22Rv1 (cell line): Measurements from ENCODE around the gene SLC35E4.

Experiments used
- H3K27ac ChIP-seq: fragments of 450-650 bp; 2 replicates; pipeline ENCODE4 v1.5.1; 2017
- CTCF ChIP-seq: fragments of 450-650 bp; IDR thresholded peaks from 2 replicates; pipeline ENCODE4 v1.5.1; 2017; ENCODE audit warnings: mild to moderate bottlenecking
- ZFX ChIP-seq: fragments of 450-650 bp; IDR thresholded peaks from 2 replicates; pipeline ENCODE4 v1.6.1; 2017; ENCODE audit warnings: antibody characterized with exemption, borderline replicate concordance

The SLC35E4 gene

GRCh38 chr22:30694640-30695350 is 59.2 kb downstream of the SLC35E4 start, which contains the start of gene OSBP2:
Gene OSBP2, plus strand, starts transcription at chr22:30694874. Its CDS starts 36 bp downstream, at chr22:30694910.
- H3K27ac ChIP-seq: peak within 1 kb of the TSS; percentile 48
- TF ChIP-seq ZFX (no peak), CTCF (no peak; the same call in 1 of the 2 replicates)

GRCh38 chr22:30695351-30695851 is 59.8 kb downstream of the SLC35E4 start:
- TF ChIP-seq CTCF: no peak
- no peak for TF ChIP-seq ZFX
- H3K27ac ChIP-seq: peak overlapping the region; percentile 48

GRCh38 chr22:30695871-30696655 is 60.5 kb downstream of the SLC35E4 start:
- no peak overlapping the region for H3K27ac ChIP-seq
- no peak for TF ChIP-seq ZFX
